Neural cell (in vitro differentiated cells): ENCODE data around the gene SHMT2.

ENCODE experiments used
- CTCF ChIP-seq: fragments of 450-650 bp; IDR thresholded peaks from 2 replicates; pipeline ENCODE4 v1.5.1; 2014; ENCODE audit warnings: antibody characterized with exemption, mild to moderate bottlenecking, moderate library complexity; ENCODE audit not compliant: poor library complexity, severe bottlenecking
- SMC3 ChIP-seq: fragments of 450-650 bp; conservative IDR thresholded peaks from 2 replicates; pipeline ENCODE4 v1.6.1; 2014; ENCODE audit warnings: antibody characterized with exemption, mild to moderate bottlenecking, moderate library complexity; ENCODE audit not compliant: poor library complexity

- TF ChIP-seq SMC3 (peak; percentile 73), CTCF (peak; percentile 86)
These were observed 46.5 kb upstream of the SHMT2 start for GRCh38 chr12:57182918-57183575.
